Left ventricle myocardium inferior (tissue), 1 donor: ENCODE results near the gene EXOC1. TPM values are rescaled to one million over a fixed set of nuclear protein-coding genes. Genes with fewer than 3 reads are reported as not detected.

ENCODE experiments used
- DNase-seq: peaks from one replicate; pipeline ENCODE4 v3.0.0-alpha.2; 2020
- H3K27ac ChIP-seq: fragments of 200-600 bp; replicated peaks from 2 replicates; pipeline ENCODE4 v1.8.0; 2021
- H3K27me3 ChIP-seq: fragments of 200-600 bp; 2 replicates; pipeline ENCODE4 v1.8.0; 2021; ENCODE audit warnings: low read depth
- H3K36me3 ChIP-seq: fragments of 200-600 bp; 2 replicates; pipeline ENCODE4 v1.8.0; 2021
- H3K4me1 ChIP-seq: fragments of 200-600 bp; 2 replicates; pipeline ENCODE4 v1.8.0; 2021
- H3K4me3 ChIP-seq: fragments of 200-600 bp; 2 replicates; pipeline ENCODE4 v1.8.0; 2021; ENCODE audit warnings: mild to moderate bottlenecking, moderate library complexity
- H3K9me3 ChIP-seq: fragments of 200-600 bp; replicated peaks from 2 replicates; pipeline ENCODE4 v1.8.0; 2021
- CTCF ChIP-seq: fragments of 200-600 bp; IDR thresholded peaks from 2 replicates; pipeline ENCODE4 v1.8.0; 2021; ENCODE audit warnings: antibody characterized with exemption, mild to moderate bottlenecking, borderline replicate concordance
- intact Hi-C: fragments of 100-400 bp; cut with micrococcal nuclease; formaldehyde crosslinking; loops from one replicate; pipeline ENCODE4 v1.11.0; 2022
- total RNA-seq: library from RNA; stranded (reverse); fragmentation: NEBNext Ultra II Directional; extraction: Animal tissue kit (Norgen Biotek cat#: 25700); gene quantifications from one replicate; pipeline ENCODE4 v1.2.1, GENCODE V29; 2021
- donor health status: DM: no; HTN: yes; CAD: no; lungs with severe emphysema.

EXOC1 gene
- total RNA-seq, 1 donor from 2014 or later: 20.3 TPM

- peaks cover 64% of the 10 kb centered on the region for H3K36me3 ChIP-seq
- intact Hi-C loops: no loop called here
Measured at GRCh38 chr4:55876387-55876786, 22.9 kb downstream of the EXOC1 start.

GRCh38 chr4:55879224-55879623 is 25.8 kb downstream of the EXOC1 start:
- Histone ChIP-seq H3K9me3 (no peaks in the 10 kb centered on the region), H3K4me1 (peaks cover 10% of the 10 kb centered on the region), H3K36me3 (peaks cover 66% of the 10 kb centered on the region), H3K4me3 (no peak overlapping the region), H3K27me3 (no peaks in the 10 kb centered on the region), H3K27ac (no peak overlapping the region)
- DNase-seq: no peak
- intact Hi-C loops: no loop called here
- no peak for TF ChIP-seq CTCF

More at GRCh38 chr4:55876387-55876786, 22.9 kb downstream of the EXOC1 start:
- DNase-seq: no peak
- no peak for TF ChIP-seq CTCF
- H3K27me3 ChIP-seq: no peaks in the 10 kb centered on the region
- H3K27ac ChIP-seq: no peak overlapping the region
- no peak overlapping the region for H3K4me3 ChIP-seq
- H3K4me1 ChIP-seq: peaks cover 10% of the 10 kb centered on the region
- H3K9me3 ChIP-seq: no peaks in the 10 kb centered on the region

GRCh38 chr4:55880652-55881280 is 27.3 kb downstream of the EXOC1 start:
- Histone ChIP-seq H3K27me3 (no peaks in the 10 kb centered on the region), H3K27ac (no peak overlapping the region), H3K4me3 (no peak overlapping the region), H3K36me3 (peaks cover 72% of the 10 kb centered on the region), H3K4me1 (peaks cover 10% of the 10 kb centered on the region), H3K9me3 (no peaks in the 10 kb centered on the region)
- no peak for TF ChIP-seq CTCF
- no peak for DNase-seq
- intact Hi-C loops: no loop called here

- H3K27ac ChIP-seq: no peak overlapping the region
- H3K36me3 ChIP-seq: peaks cover 62% of the 10 kb centered on the region
- H3K4me1 ChIP-seq: no peaks in the 10 kb centered on the region
- intact Hi-C loops: no loop called here
- DNase-seq: no peak
- H3K4me3 ChIP-seq: no peak overlapping the region
- no peak for TF ChIP-seq CTCF
- no peaks in the 10 kb centered on the region for H3K27me3 ChIP-seq
- H3K9me3 ChIP-seq: no peaks in the 10 kb centered on the region
Measured at GRCh38 chr4:55884093-55884850, 30.8 kb downstream of the EXOC1 start.

- no peak overlapping the region for H3K4me3 ChIP-seq
- H3K9me3 ChIP-seq: no peaks in the 10 kb centered on the region
- no peak for DNase-seq
- no peak for TF ChIP-seq CTCF
- H3K27me3 ChIP-seq: no peaks in the 10 kb centered on the region
- H3K36me3 ChIP-seq: peaks cover 61% of the 10 kb centered on the region
- no peaks in the 10 kb centered on the region for H3K4me1 ChIP-seq
- no peak overlapping the region for H3K27ac ChIP-seq
- intact Hi-C loops: no loop called here
Measured at GRCh38 chr4:55884851-55885219, 31.4 kb downstream of the EXOC1 start.
